A673 (cell line): ENCODE results near the gene CALML4.

Experiments
- CTCF ChIP-seq: fragments of 300-800, 200-600 bp; sonication (generic); conservative IDR thresholded peaks from 2 replicates; pipeline ENCODE4 v1.5.1; 2017; ENCODE audit warnings: low read depth, mild to moderate bottlenecking, antibody characterized with exemption, low read length, moderate library complexity, mixed read lengths
- EZH2 ChIP-seq: fragments of 200-600 bp; sonication (generic); IDR thresholded peaks from 2 replicates; pipeline ENCODE4 v1.6.1; 2017; ENCODE audit warnings: borderline replicate concordance, low read depth, mild to moderate bottlenecking, mixed read lengths, antibody characterized with exemption, low read length; ENCODE audit not compliant: poor library complexity, severe bottlenecking

- TF ChIP-seq CTCF (no peak), EZH2 (no peak)
Observed at GRCh38 chr15:68207176-68207935, 2.2 kb upstream of the CALML4 start.
